Heart left ventricle (tissue), 16 donors: Measurements from ENCODE around the gene NUDC. TPM values are rescaled to one million over a fixed set of nuclear protein-coding genes. Genes with fewer than 3 reads are reported as not detected.
A peak's percentile ranks its signal among the peaks of the same experiment; 100 is the strongest.

ENCODE experiments used
- ATAC-seq, 4 donors: fragments of 200-7000 bp; cut with Tn5 transposase; one replicate each; pipeline ENCODE4 v1.9.1; 2020 to 2022; ENCODE audit warnings: moderate library complexity in 4 of 4, mild to moderate bottlenecking in 3 of 4, moderate number of reproducible peaks in 1 of 4
- DNase-seq, 5 donors: peaks; one replicate each; pipeline ENCODE4 v3.0.0-alpha.2; 2020
- H3K27ac ChIP-seq, 12 donors: fragments of 200-600 bp; sonication (generic) in 4 of 12; one replicate each; pipeline versions ENCODE4 v1.5.0 to v1.8.0; 2016 to 2022; ENCODE audit warnings: mild to moderate bottlenecking in 2 of 12
- H3K27me3 ChIP-seq, 9 donors: fragments of 200-600 bp; sonication (generic) in 2 of 9; one replicate each; pipeline versions ENCODE4 v1.5.1 to v1.8.0; 2016 to 2022; ENCODE audit warnings: mild to moderate bottlenecking in 3 of 9
- H3K36me3 ChIP-seq, 9 donors: fragments of 200-600 bp; sonication (generic) in 2 of 9; one replicate each; pipeline versions ENCODE4 v1.5.0 to v1.8.0; 2018 to 2022; ENCODE audit warnings: mild to moderate bottlenecking in 2 of 9
- H3K4me1 ChIP-seq, 12 donors: fragments of 200-600 bp; sonication (generic) in 4 of 12; one replicate each; pipeline versions ENCODE4 v1.5.0 to v1.8.0; 2016 to 2022; ENCODE audit warnings: mild to moderate bottlenecking in 3 of 12
- H3K4me3 ChIP-seq, 12 donors: fragments of 200-600 bp; sonication (generic) in 4 of 12; one replicate each; pipeline versions ENCODE4 v1.5.0 to v1.8.0; 2017 to 2022; ENCODE audit warnings: mild to moderate bottlenecking in 9 of 12, moderate library complexity in 4 of 12
- H3K9me3 ChIP-seq, 12 donors: fragments of 200-600 bp; sonication (generic) in 4 of 12; one replicate each; pipeline versions ENCODE4 v1.5.0 to v1.8.0; 2016 to 2022; ENCODE audit warnings: mild to moderate bottlenecking in 1 of 12
- POLR2A ChIP-seq, 2 donors: fragments of 450-650 bp; IDR thresholded peaks; one replicate each; pipeline ENCODE4 v1.6.1; 2017; ENCODE audit warnings: antibody characterized with exemption in 2 of 2, mild to moderate bottlenecking in 2 of 2, moderate library complexity in 2 of 2
- WGBS, 4 donors: extraction: QIAGEN DNeasy Blood & Tissue Kit in 2 of 4; methylation state at CpG; one replicate each; pipeline versions ENCODE4 v1.1.5 to v1.1.7; 2013 to 2018; 5-methylcytosine and 5-hydroxymethylcytosine counted together
- intact Hi-C, 10 donors: fragments of 100-400 bp; cut with DNase I; formaldehyde crosslinking; loops; one replicate each; pipeline versions ENCODE4 v1.11.1 to v1.14.2; 2022
- polyA plus RNA-seq, 2 donors: library from polyadenylated mRNA; stranded (reverse); fragments of 200-250 nt; gene quantifications; one replicate each; pipeline ENCODE4 v1.2.3, GENCODE V29; 2013
- total RNA-seq, 9 donors: library from RNA; depleted of rRNA in 2 of 9; stranded (reverse); fragments of >200 nt in 2 of 9; fragmentation: NEBNext Ultra II Directional in 3 of 9; extraction: Animal tissue kit (Norgen Biotek cat#: 25700) in 3 of 9; gene quantifications; one replicate each; pipeline versions ENCODE4 v1.1.0 to v1.2.4, GENCODE V29; 2016 to 2023
- TF ChIP-seq, protein P1 (sequence below), 12 donors: fragments of 200-600 bp; sonication (generic) in 4 of 12; IDR thresholded peaks; one replicate each; pipeline versions ENCODE4 v1.5.0 to v1.8.0; 2018 to 2022; ENCODE audit warnings: antibody characterized with exemption in 12 of 12, mild to moderate bottlenecking in 5 of 12
- donor health status: ischemic (EF 13 %, LVEDD 7.1; RV severe dilation, severe dysfunction).
- donor health status: healthy with polysubstance abuse.
- donor health status: DM: no; HTN: yes; CAD: no.
- donor health status: DM: no; HTN: no; CAD: no.
- donor health status: ischemic (EF 25% LVEDD 6.9; RV normal size, moderate dysfunction).
- donor health status: ischemic (EF 25% LVEDD 5.7; RV mildly dilated, moderate dysfunction).
- donor health status: healthy.
- donor health status: DM: yes; HTN: yes; CAD: no.
- donor health status: ischemic (EF 35%, LVEDD 5.7; RV mildly dilated, moderate dysfunction).
- donor health status: nonischemic (EF 11% LVEDD 7.7; RV severe dilation, severe dysfunction).
- donor health status: DM: yes; HTN: yes; CAD: no.
- donor health status: PGD.
- donor health status: ischemic (EF 29% LVEDD 5.4; RV normal size, mild dysfunction).
- donor health status: nonischemic (EF 23%, LVEDD 6.1; RV moderate dilation, normal function).

Gene NUDC
- total and polyA plus RNA-seq, 11 donors = 53.6 to 99.6 (median 60.8) TPM

DNA sequence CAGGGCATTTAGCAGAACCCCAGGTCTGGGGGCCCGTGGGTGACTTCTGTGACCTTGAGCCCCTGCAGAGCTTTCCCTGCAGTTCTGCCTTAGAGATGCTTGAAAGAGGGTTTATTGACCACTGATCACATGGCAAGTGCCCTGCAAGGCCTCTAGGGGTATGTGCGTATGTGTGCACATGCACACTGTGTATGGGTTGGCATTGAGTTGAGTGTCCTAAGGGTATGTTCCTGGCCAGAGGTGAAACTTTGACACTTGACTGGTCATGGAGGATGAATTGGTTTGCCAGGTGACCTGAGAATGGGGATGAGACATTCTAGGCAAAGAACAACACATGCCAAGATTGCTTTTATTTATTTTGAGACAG lies 17.1 kb downstream of the NUDC start:
- no peak overlapping the region for H3K4me3 ChIP-seq
- intact Hi-C loops = no loop called here
- peaks cover 0 to 65% (median 47%) of the 10 kb centered on the region in 9 donors for H3K36me3 ChIP-seq
- H3K27me3 ChIP-seq = no peaks in the 10 kb centered on the region
- 84 to 100% (median 92%) methylated on average over 1 to 2 of the region's 2 CpGs for WGBS, 4 donors
- H3K9me3 ChIP-seq = no peaks in the 10 kb centered on the region
- H3K4me1 ChIP-seq = peaks cover 0 to 40% (median 11%) of the 10 kb centered on the region in 12 donors
- no peak for TF ChIP-seq POLR2A (IDR thresholded peaks at IDR 0.05)
- TF ChIP-seq, protein P1, sequence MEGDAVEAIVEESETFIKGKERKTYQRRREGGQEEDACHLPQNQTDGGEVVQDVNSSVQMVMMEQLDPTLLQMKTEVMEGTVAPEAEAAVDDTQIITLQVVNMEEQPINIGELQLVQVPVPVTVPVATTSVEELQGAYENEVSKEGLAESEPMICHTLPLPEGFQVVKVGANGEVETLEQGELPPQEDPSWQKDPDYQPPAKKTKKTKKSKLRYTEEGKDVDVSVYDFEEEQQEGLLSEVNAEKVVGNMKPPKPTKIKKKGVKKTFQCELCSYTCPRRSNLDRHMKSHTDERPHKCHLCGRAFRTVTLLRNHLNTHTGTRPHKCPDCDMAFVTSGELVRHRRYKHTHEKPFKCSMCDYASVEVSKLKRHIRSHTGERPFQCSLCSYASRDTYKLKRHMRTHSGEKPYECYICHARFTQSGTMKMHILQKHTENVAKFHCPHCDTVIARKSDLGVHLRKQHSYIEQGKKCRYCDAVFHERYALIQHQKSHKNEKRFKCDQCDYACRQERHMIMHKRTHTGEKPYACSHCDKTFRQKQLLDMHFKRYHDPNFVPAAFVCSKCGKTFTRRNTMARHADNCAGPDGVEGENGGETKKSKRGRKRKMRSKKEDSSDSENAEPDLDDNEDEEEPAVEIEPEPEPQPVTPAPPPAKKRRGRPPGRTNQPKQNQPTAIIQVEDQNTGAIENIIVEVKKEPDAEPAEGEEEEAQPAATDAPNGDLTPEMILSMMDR (IDR thresholded peaks at IDR 0.05) = no peak
- peak overlapping the region in 9 of 12 donors; percentile 27 to 75 (median 68) for H3K27ac ChIP-seq
- DNase-seq (no peak), ATAC-seq (peak in 1 of 4 donors; percentile 9)

DNA sequence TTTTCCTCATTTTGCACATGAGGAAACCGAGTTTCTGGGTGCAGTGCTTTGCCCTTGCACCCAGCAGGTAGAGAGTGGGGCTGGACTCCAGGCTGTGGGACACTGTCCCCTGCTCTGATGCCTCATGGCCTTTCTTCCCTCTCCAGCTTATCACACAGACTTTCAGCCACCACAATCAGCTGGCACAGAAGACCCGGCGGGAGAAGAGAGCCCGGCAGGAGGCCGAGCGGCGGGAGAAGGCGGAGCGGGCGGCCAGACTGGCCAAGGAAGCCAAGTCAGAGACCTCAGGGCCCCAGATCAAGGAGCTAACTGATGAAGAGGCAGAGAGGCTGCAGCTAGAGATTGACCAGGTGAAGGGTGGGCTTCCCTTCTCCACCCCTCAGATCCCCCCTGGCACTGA lies 19.8 kb downstream of the NUDC start:
- DNase-seq = peak in 2 of 5 donors; percentile 20 to 35
- Histone ChIP-seq H3K9me3 (no peaks in the 10 kb centered on the region), H3K27me3 (no peaks in the 10 kb centered on the region), H3K4me3 (no peak overlapping the region), H3K4me1 (peaks cover 0 to 52% (median 15%) of the 10 kb centered on the region in 12 donors), H3K36me3 (peaks cover 0 to 71% (median 61%) of the 10 kb centered on the region in 9 donors), H3K27ac (peak overlapping the region in 3 of 12 donors; percentile 9 to 19 (median 10))
- TF ChIP-seq, protein P1 (IDR thresholded peaks at IDR 0.05) = no peak
- TF ChIP-seq POLR2A (IDR thresholded peaks at IDR 0.05) = no peak
- ATAC-seq = peak; percentile 3 to 50 (median 35)
- 71 to 81% (median 74%) methylated on average over 10 of the region's 10 CpGs for WGBS, 4 donors
- intact Hi-C loops = no loop called here

DNA sequence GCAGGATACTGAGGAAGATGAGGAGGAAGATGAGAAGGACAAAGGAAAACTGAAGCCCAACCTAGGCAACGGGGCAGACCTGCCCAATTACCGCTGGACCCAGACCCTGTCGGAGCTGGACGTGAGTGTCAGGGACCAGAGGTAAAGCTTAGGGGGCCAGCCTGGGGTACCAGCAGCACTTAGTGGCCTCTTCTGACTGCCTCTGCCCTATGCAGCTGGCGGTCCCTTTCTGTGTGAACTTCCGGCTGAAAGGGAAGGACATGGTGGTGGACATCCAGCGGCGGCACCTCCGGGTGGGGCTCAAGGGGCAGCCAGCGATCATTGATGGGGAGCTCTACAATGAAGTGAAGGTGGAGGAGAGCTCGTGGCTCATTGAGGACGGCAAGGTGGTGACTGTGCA lies 21.1 kb downstream of the NUDC start:
- no peak for ATAC-seq
- peaks cover 0 to 72% (median 56%) of the 10 kb centered on the region in 9 donors for H3K36me3 ChIP-seq
- H3K27ac ChIP-seq = no peak overlapping the region
- peaks cover 0 to 48% (median 13%) of the 10 kb centered on the region in 12 donors for H3K4me1 ChIP-seq
- intact Hi-C loops = no loop called here
- TF ChIP-seq, protein P1 (IDR thresholded peaks at IDR 0.05) = no peak
- TF ChIP-seq POLR2A (IDR thresholded peaks at IDR 0.05) = no peak
- no peaks in the 10 kb centered on the region for H3K27me3 ChIP-seq
- H3K9me3 ChIP-seq = no peaks in the 10 kb centered on the region
- WGBS, 4 donors = 92 to 97% (median 95%) methylated on average over 12 of the region's 12 CpGs
- DNase-seq = no peak
- H3K4me3 ChIP-seq = no peak overlapping the region

DNA sequence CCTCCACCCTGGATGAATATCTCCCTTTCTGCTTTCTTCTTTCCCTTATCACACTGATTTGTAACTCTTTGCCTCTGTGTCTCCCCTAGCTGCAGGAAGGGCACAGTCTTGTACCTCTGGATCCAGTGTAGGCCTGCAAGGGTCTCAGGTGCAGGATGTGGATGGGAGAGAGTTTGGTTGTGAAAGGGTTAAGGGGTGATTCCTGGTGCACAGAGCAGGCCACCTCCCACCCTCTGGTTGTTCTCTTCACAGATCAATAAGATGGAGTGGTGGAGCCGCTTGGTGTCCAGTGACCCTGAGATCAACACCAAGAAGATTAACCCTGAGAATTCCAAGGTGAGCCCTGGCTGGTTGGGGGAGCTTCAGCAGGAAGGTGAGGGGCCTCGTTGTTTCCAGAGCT lies 23.6 kb downstream of the NUDC start:
- ATAC-seq = no peak
- Histone ChIP-seq H3K27me3 (no peaks in the 10 kb centered on the region), H3K9me3 (no peaks in the 10 kb centered on the region), H3K4me1 (peaks cover 0 to 41% (median 11%) of the 10 kb centered on the region in 12 donors), H3K27ac (peak overlapping the region in 9 of 12 donors; percentile 39 to 79 (median 61)), H3K36me3 (peaks cover 0 to 66% (median 56%) of the 10 kb centered on the region in 9 donors), H3K4me3 (no peak overlapping the region)
- no peak for DNase-seq
- no peak for TF ChIP-seq POLR2A (IDR thresholded peaks at IDR 0.05)
- TF ChIP-seq, protein P1 (IDR thresholded peaks at IDR 0.05) = no peak
- intact Hi-C loops = no loop called here
- 76 to 82% (median 79%) methylated on average over 2 of the region's 2 CpGs for WGBS, 4 donors
